Astrocyte (in vitro differentiated cells and primary cell): ENCODE measurements around the gene DCUN1D4.

Experiments used
- EZH2 ChIP-seq: IDR thresholded peaks from 2 replicates; pipeline ENCODE4 v1.6.1; 2012; ENCODE audit warnings: mild to moderate bottlenecking, low read length, inconsistent platforms; ENCODE audit not compliant: insufficient read depth
- TF ChIP-seq, protein P1 (sequence below): IDR thresholded peaks from 2 replicates; pipeline ENCODE4 v1.5.1; 2011; ENCODE audit warnings: low read depth, mild to moderate bottlenecking, inconsistent platforms, low read length, moderate library complexity; ENCODE audit not compliant: insufficient read depth

DNA sequence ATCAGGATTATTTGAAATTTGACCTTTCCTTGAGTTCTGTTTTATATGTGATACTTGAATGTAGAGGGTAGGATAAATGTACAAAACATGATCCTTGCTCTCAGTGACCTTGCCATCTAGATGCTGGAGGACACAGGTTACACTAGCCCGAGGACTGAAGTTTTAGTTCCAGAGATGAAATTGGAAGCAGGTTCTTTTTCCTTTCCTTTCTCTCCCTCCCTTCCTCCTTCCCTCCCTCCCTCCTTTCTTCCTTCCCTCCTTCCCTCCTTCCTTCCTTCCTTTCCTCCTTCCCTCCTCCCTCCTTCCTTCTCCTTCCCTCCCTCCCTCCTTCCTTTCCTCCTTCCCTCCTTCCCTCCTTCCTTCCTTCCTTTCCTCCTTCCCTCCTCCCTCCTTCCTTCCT lies 122.9 kb downstream of the DCUN1D4 start:
- TF ChIP-seq EZH2 = no peak
- TF ChIP-seq, protein P1, sequence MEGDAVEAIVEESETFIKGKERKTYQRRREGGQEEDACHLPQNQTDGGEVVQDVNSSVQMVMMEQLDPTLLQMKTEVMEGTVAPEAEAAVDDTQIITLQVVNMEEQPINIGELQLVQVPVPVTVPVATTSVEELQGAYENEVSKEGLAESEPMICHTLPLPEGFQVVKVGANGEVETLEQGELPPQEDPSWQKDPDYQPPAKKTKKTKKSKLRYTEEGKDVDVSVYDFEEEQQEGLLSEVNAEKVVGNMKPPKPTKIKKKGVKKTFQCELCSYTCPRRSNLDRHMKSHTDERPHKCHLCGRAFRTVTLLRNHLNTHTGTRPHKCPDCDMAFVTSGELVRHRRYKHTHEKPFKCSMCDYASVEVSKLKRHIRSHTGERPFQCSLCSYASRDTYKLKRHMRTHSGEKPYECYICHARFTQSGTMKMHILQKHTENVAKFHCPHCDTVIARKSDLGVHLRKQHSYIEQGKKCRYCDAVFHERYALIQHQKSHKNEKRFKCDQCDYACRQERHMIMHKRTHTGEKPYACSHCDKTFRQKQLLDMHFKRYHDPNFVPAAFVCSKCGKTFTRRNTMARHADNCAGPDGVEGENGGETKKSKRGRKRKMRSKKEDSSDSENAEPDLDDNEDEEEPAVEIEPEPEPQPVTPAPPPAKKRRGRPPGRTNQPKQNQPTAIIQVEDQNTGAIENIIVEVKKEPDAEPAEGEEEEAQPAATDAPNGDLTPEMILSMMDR = no peak
